Stimulated activated CD4-positive, alpha-beta T cell treated with anti-CD3 and anti-CD28 coated beads, Interleukin-15, amount 100 ng/mL, for 48 hours (primary cell): Measurements from ENCODE around the gene RPS21.
A peak's percentile ranks its signal among the peaks of the same experiment; 100 is the strongest.
"Not testable (repeated sequence)": the region's sequence is repeated elsewhere in the genome, so short reads cannot be mapped to it uniquely, and the experiment has no call there.

ENCODE experiments used
- DNase-seq, 2 donors: peaks; one replicate each; pipeline ENCODE4 v3.0.0-alpha.2; 2020; ENCODE audit warnings: low read depth in 2 of 2

The RPS21 gene

GRCh38 chr20:62365814-62366369 lies 21.0 kb upstream of the RPS21 start:
- DNase-seq = no peak

GRCh38 chr20:62366370-62367135 lies 20.4 kb upstream of the RPS21 start:
- no peak for DNase-seq

- DNase-seq = no peak
These were observed 19.7 kb upstream of the RPS21 start, which contains the start of gene LAMA5 for GRCh38 chr20:62367136-62367632. Gene LAMA5 (minus strand): TSS chr20:62367312. CDS start chr20:62367245, 67 bp downstream.

GRCh38 chr20:62367633-62368391 lies 19.1 kb upstream of the RPS21 start:
- DNase-seq = no peak

GRCh38 chr20:62368392-62368975 lies 18.4 kb upstream of the RPS21 start:
- no peak for DNase-seq

GRCh38 chr20:62368976-62369814 lies 17.7 kb upstream of the RPS21 start:
- DNase-seq = no peak

GRCh38 chr20:62369815-62370114 lies 17.1 kb upstream of the RPS21 start:
- no peak for DNase-seq

- DNase-seq = peak; percentile 31 to 43
These were observed 16.6 kb upstream of the RPS21 start for GRCh38 chr20:62370115-62370806.

- no peak for DNase-seq
These were observed 15.9 kb upstream of the RPS21 start for GRCh38 chr20:62370807-62371587.

GRCh38 chr20:62371588-62372041 lies 15.3 kb upstream of the RPS21 start:
- DNase-seq = no peak

GRCh38 chr20:62372042-62372993 lies 14.6 kb upstream of the RPS21 start:
- DNase-seq = no peak

GRCh38 chr20:62373631-62374179 lies 13.2 kb upstream of the RPS21 start:
- DNase-seq = not testable (repeated sequence)

GRCh38 chr20:62374331-62375152 lies 12.4 kb upstream of the RPS21 start:
- DNase-seq = no peak

- DNase-seq = no peak
These were observed 10.5 kb upstream of the RPS21 start for GRCh38 chr20:62376112-62377063.

GRCh38 chr20:62377064-62377461 lies 9.8 kb upstream of the RPS21 start:
- DNase-seq = no peak

GRCh38 chr20:62377615-62378178 lies 9.2 kb upstream of the RPS21 start:
- DNase-seq = no peak
